A673 (cell line): ENCODE data around the gene MAML3. TPM values are rescaled to one million over a fixed set of nuclear protein-coding genes. Genes with fewer than 3 reads are reported as not detected.

Experiments used
- BruUV-seq: library from RNA; stranded (reverse); fragments of 400-500 nt; replicated peaks from 2 replicates; lab custom pipeline; 2021; lab: Mats Ljungman, UMichigan
- CTCF ChIA-PET: fragments of 300-600 bp; sonication (Branson Sonifier 250); formaldehyde crosslinking; loops from one replicate; lab custom pipeline; 2022; ENCODE audit warnings: antibody characterized with exemption; lab: Charles Lee
- POLR2A ChIA-PET: fragments of 300-600 bp; sonication (Branson Sonifier 250); formaldehyde crosslinking; loops from one replicate; lab custom pipeline; 2022; ENCODE audit warnings: antibody characterized with exemption; ENCODE audit not compliant: low non-redundant PET; lab: Charles Lee
- DNase-seq: peaks from one replicate; pipeline ENCODE4 v3.0.0-alpha.2; 2015; ENCODE audit warnings: low spot score
- H3K27ac ChIP-seq: fragments of 200-600 bp; sonication (generic); 2 replicates; pipeline ENCODE4 v1.5.1; 2016; ENCODE audit warnings: mixed run types, low read depth, mild to moderate bottlenecking, mixed read lengths, antibody characterized with exemption, low read length; ENCODE audit not compliant: poor library complexity, severe bottlenecking
- H3K27me3 ChIP-seq: fragments of 200-600 bp; sonication (generic); replicated peaks from 2 replicates; pipeline ENCODE4 v1.6.1; 2017; ENCODE audit warnings: mixed run types, low read depth, mild to moderate bottlenecking, mixed read lengths, antibody characterized with exemption, low read length; ENCODE audit not compliant: insufficient read depth, poor library complexity
- H3K36me3 ChIP-seq: fragments of 200-600 bp; sonication (generic); 2 replicates; pipeline ENCODE4 v1.6.1; 2016; ENCODE audit warnings: mixed run types, mild to moderate bottlenecking, mixed read lengths, antibody characterized with exemption, low read length; ENCODE audit not compliant: insufficient read depth, poor library complexity, severe bottlenecking
- H3K4me1 ChIP-seq: fragments of 200-600 bp; sonication (generic); 2 replicates; pipeline ENCODE4 v1.6.1; 2017; ENCODE audit warnings: mixed run types, mild to moderate bottlenecking, mixed read lengths, antibody characterized with exemption, low read length; ENCODE audit not compliant: insufficient read depth, poor library complexity, severe bottlenecking
- H3K4me3 ChIP-seq: fragments of 200-600 bp; sonication (generic); 2 replicates; pipeline ENCODE4 v1.5.1; 2016; ENCODE audit warnings: low read depth, mixed run types, mild to moderate bottlenecking, mixed read lengths, low read length; ENCODE audit not compliant: poor library complexity, severe bottlenecking
- H3K9me3 ChIP-seq: fragments of 200-600 bp; sonication (generic); 2 replicates; pipeline ENCODE4 v1.6.1; 2016; ENCODE audit warnings: mixed run types, low read depth, mild to moderate bottlenecking, mixed read lengths, antibody characterized with exemption, low read length; ENCODE audit not compliant: poor library complexity, severe bottlenecking
- EZH2 ChIP-seq: fragments of 200-600 bp; sonication (generic); IDR thresholded peaks from 2 replicates; pipeline ENCODE4 v1.6.1; 2017; ENCODE audit warnings: borderline replicate concordance, low read depth, mild to moderate bottlenecking, mixed read lengths, antibody characterized with exemption, low read length; ENCODE audit not compliant: poor library complexity, severe bottlenecking
- intact Hi-C: fragments of 100-400 bp; cut with micrococcal nuclease; formaldehyde crosslinking; loops from one replicate; pipeline ENCODE4 v1.10.0; 2022; ENCODE audit not compliant: unreplicated experiment
- total RNA-seq: library from RNA; stranded (reverse); gene quantifications from 2 replicates; pipeline ENCODE4 v1.2.3, GENCODE V29; 2021
- TF ChIP-seq, protein P1 (sequence below): fragments of 300-800, 200-600 bp; sonication (generic); conservative IDR thresholded peaks from 2 replicates; pipeline ENCODE4 v1.5.1; 2017; ENCODE audit warnings: low read depth, mild to moderate bottlenecking, antibody characterized with exemption, low read length, moderate library complexity, mixed read lengths

MAML3 gene
- total RNA-seq, 1 experiment from 2014 or later, result 3.7 TPM

DNA sequence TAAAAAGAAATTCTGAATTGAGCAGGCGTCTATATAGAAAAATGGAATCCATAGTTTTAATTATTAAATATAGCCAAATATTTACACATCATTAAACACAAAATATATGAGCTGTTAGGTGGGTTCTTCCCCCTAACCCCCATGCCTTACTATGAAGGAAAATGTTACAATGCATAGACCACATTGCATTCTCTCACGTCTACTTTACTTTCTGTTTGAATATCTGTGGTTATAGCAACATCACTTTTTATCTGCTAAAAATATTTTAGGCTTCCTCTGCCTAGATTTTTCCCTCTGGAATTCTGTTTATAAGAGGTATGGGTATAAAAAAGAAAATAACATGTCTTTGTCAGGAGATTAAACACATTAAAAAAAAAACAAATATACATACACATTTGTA is 73.1 kb downstream of the MAML3 start:
- Histone ChIP-seq H3K4me1 (peaks cover 6% of the 10 kb centered on the region), H3K36me3 (no peaks in the 10 kb centered on the region), H3K27ac (no peak overlapping the region), H3K4me3 (no peak overlapping the region), H3K9me3 (no peaks in the 10 kb centered on the region), H3K27me3 (no peaks in the 10 kb centered on the region)
- intact Hi-C loops, result no loop called here
- ChIA-PET CTCF (no interaction called here), POLR2A (no interaction called here)
- TF ChIP-seq, protein P1, sequence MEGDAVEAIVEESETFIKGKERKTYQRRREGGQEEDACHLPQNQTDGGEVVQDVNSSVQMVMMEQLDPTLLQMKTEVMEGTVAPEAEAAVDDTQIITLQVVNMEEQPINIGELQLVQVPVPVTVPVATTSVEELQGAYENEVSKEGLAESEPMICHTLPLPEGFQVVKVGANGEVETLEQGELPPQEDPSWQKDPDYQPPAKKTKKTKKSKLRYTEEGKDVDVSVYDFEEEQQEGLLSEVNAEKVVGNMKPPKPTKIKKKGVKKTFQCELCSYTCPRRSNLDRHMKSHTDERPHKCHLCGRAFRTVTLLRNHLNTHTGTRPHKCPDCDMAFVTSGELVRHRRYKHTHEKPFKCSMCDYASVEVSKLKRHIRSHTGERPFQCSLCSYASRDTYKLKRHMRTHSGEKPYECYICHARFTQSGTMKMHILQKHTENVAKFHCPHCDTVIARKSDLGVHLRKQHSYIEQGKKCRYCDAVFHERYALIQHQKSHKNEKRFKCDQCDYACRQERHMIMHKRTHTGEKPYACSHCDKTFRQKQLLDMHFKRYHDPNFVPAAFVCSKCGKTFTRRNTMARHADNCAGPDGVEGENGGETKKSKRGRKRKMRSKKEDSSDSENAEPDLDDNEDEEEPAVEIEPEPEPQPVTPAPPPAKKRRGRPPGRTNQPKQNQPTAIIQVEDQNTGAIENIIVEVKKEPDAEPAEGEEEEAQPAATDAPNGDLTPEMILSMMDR, result no peak
- TF ChIP-seq EZH2, result no peak
- no peak for DNase-seq
- BruUV-seq, result no TSS peak

DNA sequence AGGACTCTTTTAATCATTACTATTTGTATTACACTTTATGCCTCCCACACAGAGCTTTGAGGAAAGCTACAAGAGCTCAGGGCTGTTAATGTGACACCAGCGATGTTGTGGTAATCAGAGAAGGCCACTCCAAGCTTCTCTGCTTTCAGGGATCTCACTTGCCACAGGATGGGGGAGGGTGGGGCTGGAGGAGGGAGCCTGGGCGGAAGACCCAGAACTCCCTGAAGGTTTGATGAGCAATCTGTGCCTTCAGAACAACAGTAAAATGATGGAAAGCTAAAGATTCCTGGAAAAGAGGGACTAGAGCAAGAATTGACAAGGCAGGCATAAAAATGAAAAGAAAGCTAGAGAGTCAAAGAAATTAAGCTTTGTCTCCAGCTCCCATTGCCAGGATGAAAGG is 75.6 kb downstream of the MAML3 start:
- ChIA-PET POLR2A (no interaction called here), CTCF (no interaction called here)
- Histone ChIP-seq H3K4me3 (no peak overlapping the region), H3K36me3 (no peaks in the 10 kb centered on the region), H3K4me1 (peaks cover 6% of the 10 kb centered on the region), H3K9me3 (no peaks in the 10 kb centered on the region), H3K27me3 (no peaks in the 10 kb centered on the region), H3K27ac (no peak overlapping the region)
- TF ChIP-seq EZH2, result no peak
- TF ChIP-seq, protein P1, result no peak
- no TSS peak for BruUV-seq
- no peak for DNase-seq
- intact Hi-C loops, result no loop called here

DNA sequence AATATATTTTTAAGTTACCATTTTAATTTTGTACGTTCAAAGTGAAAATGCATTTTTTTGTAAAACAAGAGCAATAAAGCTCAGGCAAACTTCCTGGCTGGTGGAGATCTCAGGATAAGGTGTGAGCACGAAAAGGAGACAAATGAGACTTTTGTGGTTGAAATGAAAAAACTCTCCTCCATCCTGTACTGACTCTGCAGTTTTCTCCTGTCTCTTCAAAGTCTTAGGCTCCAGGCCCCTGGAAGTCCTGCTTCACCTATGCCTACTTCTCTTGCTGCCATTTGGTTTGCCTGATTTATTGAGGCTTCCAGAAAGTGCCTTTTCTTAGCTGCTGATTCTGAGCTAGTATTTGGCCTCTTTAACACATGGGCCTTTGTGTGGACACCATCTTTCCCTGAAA is 77.7 kb downstream of the MAML3 start:
- intact Hi-C loops, result no loop called here
- ChIA-PET POLR2A (no interaction called here), CTCF (no interaction called here)
- Histone ChIP-seq H3K4me1 (peaks cover 6% of the 10 kb centered on the region), H3K27ac (no peak overlapping the region), H3K9me3 (no peaks in the 10 kb centered on the region), H3K27me3 (no peaks in the 10 kb centered on the region), H3K4me3 (no peak overlapping the region), H3K36me3 (no peaks in the 10 kb centered on the region)
- DNase-seq, result no peak
- no TSS peak for BruUV-seq
- TF ChIP-seq, protein P1, result no peak
- no peak for TF ChIP-seq EZH2
